ENCODE results near the gene CNGB1. TPM values are rescaled to one million over a fixed set of nuclear protein-coding genes. Genes with fewer than 3 reads are reported as not detected.

The CNGB1 gene
- total RNA-seq, 1 donor from 2014 or later: 0.19 TPM

GRCh38 chr16:57889522-57889921 lies 81.4 kb downstream of the CNGB1 start:
- no peak for TF ChIP-seq CTCF (conservative IDR thresholded peaks at IDR 0.05)
- no peak for DNase-seq (ENCODE audit: extremely low spot score, unreplicated experiment)
- Mint-ChIP-seq H3K27me3 (peaks cover 48% of the 10 kb centered on the region), H3K27ac (no peak overlapping the region), H3K4me3 (no peak overlapping the region), H3K9me3 (peaks cover 5% of the 10 kb centered on the region), H3K36me3 (no peaks in the 10 kb centered on the region), H3K4me1 (ENCODE audit: unreplicated experiment) (peaks cover 27% of the 10 kb centered on the region)

GRCh38 chr16:57889111-57889510 lies 81.8 kb downstream of the CNGB1 start:
- DNase-seq (ENCODE audit: extremely low spot score, unreplicated experiment): no peak
- no peaks in the 10 kb centered on the region for H3K36me3 Mint-ChIP-seq
- H3K4me3 Mint-ChIP-seq: no peak overlapping the region
- peaks cover 49% of the 10 kb centered on the region for H3K27me3 Mint-ChIP-seq
- no peak overlapping the region for H3K27ac Mint-ChIP-seq
- peaks cover 28% of the 10 kb centered on the region for H3K4me1 Mint-ChIP-seq (ENCODE audit: unreplicated experiment)
- H3K9me3 Mint-ChIP-seq: peaks cover 3% of the 10 kb centered on the region
- no peak for TF ChIP-seq CTCF (conservative IDR thresholded peaks at IDR 0.05)

GRCh38 chr16:57888128-57888527 lies 82.8 kb downstream of the CNGB1 start:
- H3K4me1 Mint-ChIP-seq (ENCODE audit: unreplicated experiment): peaks cover 22% of the 10 kb centered on the region
- DNase-seq (ENCODE audit: extremely low spot score, unreplicated experiment): no peak
- H3K27ac Mint-ChIP-seq: no peak overlapping the region
- H3K4me3 Mint-ChIP-seq: no peak overlapping the region
- H3K36me3 Mint-ChIP-seq: no peaks in the 10 kb centered on the region
- H3K27me3 Mint-ChIP-seq: peaks cover 52% of the 10 kb centered on the region
- TF ChIP-seq CTCF (conservative IDR thresholded peaks at IDR 0.05): no peak
- no peaks in the 10 kb centered on the region for H3K9me3 Mint-ChIP-seq

GRCh38 chr16:57887711-57888110 lies 83.2 kb downstream of the CNGB1 start:
- no peak overlapping the region for H3K4me3 Mint-ChIP-seq
- H3K4me1 Mint-ChIP-seq (ENCODE audit: unreplicated experiment): peaks cover 18% of the 10 kb centered on the region
- no peaks in the 10 kb centered on the region for H3K9me3 Mint-ChIP-seq
- peaks cover 52% of the 10 kb centered on the region for H3K27me3 Mint-ChIP-seq
- no peak for DNase-seq (ENCODE audit: extremely low spot score, unreplicated experiment)
- no peaks in the 10 kb centered on the region for H3K36me3 Mint-ChIP-seq
- TF ChIP-seq CTCF (conservative IDR thresholded peaks at IDR 0.05): no peak
- no peak overlapping the region for H3K27ac Mint-ChIP-seq

- no peak for TF ChIP-seq CTCF (conservative IDR thresholded peaks at IDR 0.05)
Measured at GRCh38 chr16:57886427-57886826, 84.5 kb downstream of the CNGB1 start.

GRCh38 chr16:57884655-57885133 lies 86.2 kb downstream of the CNGB1 start:
- peaks cover 51% of the 10 kb centered on the region for H3K27me3 Mint-ChIP-seq
- no peak overlapping the region for H3K4me3 Mint-ChIP-seq
- TF ChIP-seq CTCF (conservative IDR thresholded peaks at IDR 0.05): no peak
- DNase-seq (ENCODE audit: extremely low spot score, unreplicated experiment): no peak
- H3K27ac Mint-ChIP-seq: no peak overlapping the region
- H3K9me3 Mint-ChIP-seq: no peaks in the 10 kb centered on the region
- H3K4me1 Mint-ChIP-seq (ENCODE audit: unreplicated experiment): peaks cover 5% of the 10 kb centered on the region
- H3K36me3 Mint-ChIP-seq: no peaks in the 10 kb centered on the region

More at GRCh38 chr16:57886427-57886826, 84.5 kb downstream of the CNGB1 start:
- Mint-ChIP-seq H3K36me3 (no peaks in the 10 kb centered on the region), H3K27me3 (peaks cover 55% of the 10 kb centered on the region), H3K9me3 (no peaks in the 10 kb centered on the region), H3K4me1 (ENCODE audit: unreplicated experiment) (peaks cover 16% of the 10 kb centered on the region), H3K27ac (no peak overlapping the region), H3K4me3 (no peak overlapping the region)
- DNase-seq (ENCODE audit: extremely low spot score, unreplicated experiment): no peak

Measured in type B pancreatic cell (in vitro differentiated cells).